ENCODE measurements around the gene MED19. TPM values are rescaled to one million over a fixed set of nuclear protein-coding genes. Genes with fewer than 3 reads are reported as not detected.
"Not testable (repeated sequence)": the region's sequence is repeated elsewhere in the genome, so short reads cannot be mapped to it uniquely, and the experiment has no call there.

MED19 gene
- 13.5 TPM for total RNA-seq (ENCODE audit: insufficient read depth, low replicate concordance)

- DNase-seq (ENCODE audit: low spot score), result peak; percentile 84
Measured at GRCh38 chr11:57711414-57712255, at the start of gene MED19. TSS of gene MED19 (minus strand) at chr11:57712215. CDS start at chr11:57712179, 36 bp downstream.

- no peak for DNase-seq (ENCODE audit: low spot score)
Measured at GRCh38 chr11:57758174-57758573, 46.2 kb upstream of the MED19 start.

- DNase-seq (ENCODE audit: low spot score), result no peak
Measured at GRCh38 chr11:57752954-57753353, 40.9 kb upstream of the MED19 start.

- peak; percentile 31 for DNase-seq (ENCODE audit: low spot score)
Measured at GRCh38 chr11:57751676-57752253, 39.8 kb upstream of the MED19 start, which contains the start of gene BTBD18. TSS of gene BTBD18 (minus strand) at chr11:57751819. CDS start at chr11:57751188, 631 bp downstream.

GRCh38 chr11:57751176-57751575, 39.2 kb upstream of the MED19 start:
- no peak for DNase-seq (ENCODE audit: low spot score)

GRCh38 chr11:57746920-57747319, 34.9 kb upstream of the MED19 start:
- DNase-seq (ENCODE audit: low spot score), result no peak

- no peak for DNase-seq (ENCODE audit: low spot score)
Measured at GRCh38 chr11:57745206-57745605, 33.2 kb upstream of the MED19 start.

GRCh38 chr11:57744357-57744756, 32.3 kb upstream of the MED19 start:
- DNase-seq (ENCODE audit: low spot score), result no peak

GRCh38 chr11:57742087-57742452, 30.1 kb upstream of the MED19 start:
- DNase-seq (ENCODE audit: low spot score), result no peak

GRCh38 chr11:57741132-57742086, 29.4 kb upstream of the MED19 start, which contains the start of gene SELENOH:
TSS of gene SELENOH (plus strand) at chr11:57741491. CDS start at chr11:57741596, 105 bp downstream.
- DNase-seq (ENCODE audit: low spot score), result peak; percentile 99

- DNase-seq (ENCODE audit: low spot score), result no peak
Measured at GRCh38 chr11:57735619-57736298, 23.7 kb upstream of the MED19 start.

GRCh38 chr11:57732661-57733060, 20.6 kb upstream of the MED19 start:
- DNase-seq (ENCODE audit: low spot score), result no peak

- no peak for DNase-seq (ENCODE audit: low spot score)
Measured at GRCh38 chr11:57729479-57729878, 17.5 kb upstream of the MED19 start.

GRCh38 chr11:57728829-57729228, 16.8 kb upstream of the MED19 start:
- no peak for DNase-seq (ENCODE audit: low spot score)

- no peak for DNase-seq (ENCODE audit: low spot score)
Measured at GRCh38 chr11:57727185-57727584, 15.2 kb upstream of the MED19 start.

GRCh38 chr11:57716726-57717125, 4.7 kb upstream of the MED19 start:
- DNase-seq (ENCODE audit: low spot score), result not testable (repeated sequence)

GRCh38 chr11:57713835-57714234, 1.8 kb upstream of the MED19 start:
- no peak for DNase-seq (ENCODE audit: low spot score)

GRCh38 chr11:57712256-57713150, 488 bp upstream of the MED19 start, which contains the start of gene TMX2:
TSS of gene TMX2 (plus strand) at chr11:57712593. CDS start at chr11:57712619, 26 bp downstream.
- peak; percentile 99 for DNase-seq (ENCODE audit: low spot score)

GRCh38 chr11:57709802-57710367, 2.1 kb downstream of the MED19 start:
- no peak for DNase-seq (ENCODE audit: low spot score)

- not testable (repeated sequence) for DNase-seq (ENCODE audit: low spot score)
Measured at GRCh38 chr11:57705432-57705831, 6.6 kb downstream of the MED19 start.
